Adrenal gland (tissue), 5 donors: ENCODE data around the gene KTN1.

Source experiments
- POLR2A ChIP-seq, 2 donors: fragments of 450-650 bp; IDR thresholded peaks; one replicate each; pipeline ENCODE4 v1.6.1; 2017; ENCODE audit warnings: antibody characterized with exemption in 2 of 2, mild to moderate bottlenecking in 2 of 2, moderate library complexity in 1 of 2
- TF ChIP-seq, protein P1 (sequence below), 6 experiments: fragments of 450-650 bp in 4 of 6; fragments of 200-600 bp in 2 of 6; sonication (generic) in 1 of 6; IDR thresholded peaks; 1 replicate in 5 of 6; 2 replicates in 1 of 6; pipeline versions ENCODE4 v1.5.1 to v1.8.0; 2016 to 2021; ENCODE audit warnings: antibody characterized with exemption in 6 of 6, mild to moderate bottlenecking in 2 of 6, moderate library complexity in 1 of 6
- donor health status: DM: no; HTN: no; CAD: no.

GRCh38 chr14:55599250-55599879 lies 19.4 kb downstream of the KTN1 start:
- TF ChIP-seq, protein P1, sequence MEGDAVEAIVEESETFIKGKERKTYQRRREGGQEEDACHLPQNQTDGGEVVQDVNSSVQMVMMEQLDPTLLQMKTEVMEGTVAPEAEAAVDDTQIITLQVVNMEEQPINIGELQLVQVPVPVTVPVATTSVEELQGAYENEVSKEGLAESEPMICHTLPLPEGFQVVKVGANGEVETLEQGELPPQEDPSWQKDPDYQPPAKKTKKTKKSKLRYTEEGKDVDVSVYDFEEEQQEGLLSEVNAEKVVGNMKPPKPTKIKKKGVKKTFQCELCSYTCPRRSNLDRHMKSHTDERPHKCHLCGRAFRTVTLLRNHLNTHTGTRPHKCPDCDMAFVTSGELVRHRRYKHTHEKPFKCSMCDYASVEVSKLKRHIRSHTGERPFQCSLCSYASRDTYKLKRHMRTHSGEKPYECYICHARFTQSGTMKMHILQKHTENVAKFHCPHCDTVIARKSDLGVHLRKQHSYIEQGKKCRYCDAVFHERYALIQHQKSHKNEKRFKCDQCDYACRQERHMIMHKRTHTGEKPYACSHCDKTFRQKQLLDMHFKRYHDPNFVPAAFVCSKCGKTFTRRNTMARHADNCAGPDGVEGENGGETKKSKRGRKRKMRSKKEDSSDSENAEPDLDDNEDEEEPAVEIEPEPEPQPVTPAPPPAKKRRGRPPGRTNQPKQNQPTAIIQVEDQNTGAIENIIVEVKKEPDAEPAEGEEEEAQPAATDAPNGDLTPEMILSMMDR (IDR thresholded peaks at IDR 0.05): no peak
- TF ChIP-seq POLR2A (IDR thresholded peaks at IDR 0.05): no peak
